Measurements from ENCODE around the gene RAB36. TPM values are rescaled to one million over a fixed set of nuclear protein-coding genes. Genes with fewer than 3 reads are reported as not detected.

Gene RAB36
- total and polyA plus RNA-seq, 3 experiments from 2014 or later: 0.93 to 1.5 (median 1.5) TPM

- Histone ChIP-seq H3K27me3 (ENCODE audit: insufficient read depth, low read length, poor library complexity, severe bottlenecking) (no peaks in the 10 kb centered on the region), H3K36me3 (ENCODE audit: insufficient read depth, low read length) (peaks cover 14% of the 10 kb centered on the region), H3K4me3 (ENCODE audit: low read length) (peak overlapping the region; percentile 70), H3K4me1 (ENCODE audit: insufficient read depth, low read length) (peaks cover 54% of the 10 kb centered on the region), H3K9me3 (ENCODE audit: low read length) (no peaks in the 10 kb centered on the region), H3K27ac (ENCODE audit: low read depth, low read length) (peak overlapping the region; percentile 81)
- Mint-ChIP-seq H3K4me3 (peak overlapping the region; percentile 88 to 99 (median 94)), H3K27me3 (peaks cover 0 to 2% of the 10 kb centered on the region in 2 donors), H3K36me3 (peaks cover 0 to 17% (median 0%) of the 10 kb centered on the region in 3 donors), H3K4me1 (peaks cover 68 to 81% (median 70%) of the 10 kb centered on the region in 3 donors), H3K27ac (peak overlapping the region; percentile 73 to 97 (median 92)), H3K9me3 (no peaks in the 10 kb centered on the region)
- ChIA-PET POLR2A (no interaction called here), CTCF (interaction anchor here (1.4 to 2.2 kb wide), 4 partner anchors 60 to 106 kb away, joined by 3 to 9 read pairs (median 4); no protein-coding TSS in a partner anchor)
- DNase-seq: no peak
These were observed 37.9 kb downstream of the RAB36 start for GRCh38 chr22:23183061-23183698.

GRCh38 chr22:23184100-23184763 is 39.0 kb downstream of the RAB36 start:
- ChIA-PET CTCF (interaction anchor here (1.6 to 2.2 kb wide), 3 partner anchors 80 to 105 kb away, joined by 3 to 9 read pairs (median 4); no protein-coding TSS in a partner anchor), POLR2A (no interaction called here)
- DNase-seq: no peak
- Mint-ChIP-seq H3K4me1 (peaks cover 65 to 75% (median 68%) of the 10 kb centered on the region in 3 donors), H3K4me3 (peak overlapping the region; percentile 88 to 99 (median 94)), H3K27me3 (no peaks in the 10 kb centered on the region), H3K36me3 (peaks cover 0 to 24% (median 1%) of the 10 kb centered on the region in 3 donors), H3K27ac (peak overlapping the region in 7 of 8 donors; percentile 35 to 97 (median 89)), H3K9me3 (no peaks in the 10 kb centered on the region)
- Histone ChIP-seq H3K9me3 (ENCODE audit: low read length) (no peaks in the 10 kb centered on the region), H3K4me1 (ENCODE audit: insufficient read depth, low read length) (peaks cover 44% of the 10 kb centered on the region), H3K27ac (ENCODE audit: low read depth, low read length) (peak overlapping the region; percentile 81), H3K4me3 (ENCODE audit: low read length) (no peak overlapping the region), H3K36me3 (ENCODE audit: insufficient read depth, low read length) (peaks cover 17% of the 10 kb centered on the region), H3K27me3 (ENCODE audit: insufficient read depth, low read length, poor library complexity, severe bottlenecking) (no peaks in the 10 kb centered on the region)

GRCh38 chr22:23184764-23185113 is 39.5 kb downstream of the RAB36 start:
- Histone ChIP-seq H3K4me3 (ENCODE audit: low read length) (no peak overlapping the region), H3K27ac (ENCODE audit: low read depth, low read length) (no peak overlapping the region), H3K9me3 (ENCODE audit: low read length) (no peaks in the 10 kb centered on the region), H3K4me1 (ENCODE audit: insufficient read depth, low read length) (peaks cover 39% of the 10 kb centered on the region), H3K36me3 (ENCODE audit: insufficient read depth, low read length) (peaks cover 17% of the 10 kb centered on the region), H3K27me3 (ENCODE audit: insufficient read depth, low read length, poor library complexity, severe bottlenecking) (no peaks in the 10 kb centered on the region)
- POLR2A ChIA-PET: no interaction called here
- Mint-ChIP-seq H3K9me3 (no peaks in the 10 kb centered on the region), H3K27ac (peak overlapping the region; percentile 35 to 94 (median 89)), H3K36me3 (peaks cover 0 to 24% (median 1%) of the 10 kb centered on the region in 3 donors), H3K27me3 (no peaks in the 10 kb centered on the region), H3K4me1 (peaks cover 67 to 71% (median 68%) of the 10 kb centered on the region in 3 donors), H3K4me3 (peak overlapping the region; percentile 55 to 99 (median 92))
- DNase-seq: no peak
- CTCF ChIA-PET: interaction anchor here (2.2 kb wide), 1 partner anchor 97 kb away, joined by 9 read pairs; no protein-coding TSS in a partner anchor

- H3K27me3 ChIP-seq (ENCODE audit: insufficient read depth, low read length, poor library complexity, severe bottlenecking): no peaks in the 10 kb centered on the region
- H3K36me3 ChIP-seq (ENCODE audit: insufficient read depth, low read length): peaks cover 14% of the 10 kb centered on the region
- no peak overlapping the region for H3K27ac ChIP-seq (ENCODE audit: low read depth, low read length)
- Mint-ChIP-seq H3K27ac (peak overlapping the region in 6 of 8 donors; percentile 11 to 79 (median 56)), H3K4me3 (peak overlapping the region in 3 of 7 donors; percentile 15 to 54 (median 26)), H3K27me3 (no peaks in the 10 kb centered on the region), H3K9me3 (no peaks in the 10 kb centered on the region), H3K4me1 (peaks cover 69 to 77% (median 73%) of the 10 kb centered on the region in 3 donors), H3K36me3 (peaks cover 0 to 37% (median 1%) of the 10 kb centered on the region in 3 donors)
- ChIA-PET POLR2A (no interaction called here), CTCF (interaction anchor here (0.7 to 1.6 kb wide), 4 partner anchors 28 to 233 kb away, joined by 3 to 5 read pairs (median 4); no protein-coding TSS in a partner anchor)
- H3K9me3 ChIP-seq (ENCODE audit: low read length): no peaks in the 10 kb centered on the region
- H3K4me1 ChIP-seq (ENCODE audit: insufficient read depth, low read length): peaks cover 34% of the 10 kb centered on the region
- no peak for DNase-seq
- H3K4me3 ChIP-seq (ENCODE audit: low read length): no peak overlapping the region
These were observed 41.9 kb downstream of the RAB36 start for GRCh38 chr22:23187211-23187610.

DNA sequence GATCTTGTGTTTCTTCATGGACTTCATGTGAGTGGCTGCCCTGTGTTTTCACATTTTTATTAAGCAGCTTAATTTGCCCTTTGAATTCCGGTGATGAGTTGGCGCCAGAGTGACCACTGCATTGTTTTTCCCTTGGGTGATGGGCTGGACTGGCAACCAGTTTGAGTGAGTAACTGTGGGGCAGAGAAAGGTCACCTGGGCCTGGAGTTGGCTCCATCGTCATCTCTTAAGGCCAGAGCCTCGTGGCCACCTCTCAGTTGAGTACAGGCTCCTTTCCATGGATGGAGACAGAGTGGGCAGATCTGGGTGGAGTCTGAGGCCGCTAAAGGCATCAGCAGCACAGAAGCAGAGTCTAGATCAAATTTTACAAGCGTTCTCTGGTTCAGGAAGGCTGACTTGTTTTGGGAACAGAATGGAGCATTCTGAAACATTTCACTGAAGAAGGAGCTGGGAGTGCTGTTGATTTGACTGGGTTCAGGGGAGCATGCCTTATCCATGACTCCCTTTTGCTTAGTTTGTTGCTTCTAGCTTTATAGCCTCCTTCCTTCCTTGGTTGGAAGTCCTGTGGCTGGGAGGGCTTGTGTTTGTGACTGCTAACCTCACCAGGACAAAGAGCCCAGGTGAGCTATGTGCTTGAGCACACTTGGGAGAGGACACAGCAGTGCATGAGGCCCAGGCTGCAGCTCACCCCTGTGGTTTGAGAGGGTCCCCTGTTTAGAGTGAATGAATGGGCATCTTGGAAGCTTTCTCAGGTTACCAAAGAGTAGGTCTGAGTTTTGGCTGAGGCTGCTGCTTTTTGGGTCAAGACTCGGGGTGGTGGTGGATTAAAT is 42.8 kb downstream of the RAB36 start:
- Mint-ChIP-seq H3K4me3 (peak overlapping the region in 2 of 7 donors; percentile 15 to 22), H3K27me3 (peaks cover 0 to 2% of the 10 kb centered on the region in 2 donors), H3K4me1 (peaks cover 66 to 77% (median 71%) of the 10 kb centered on the region in 3 donors), H3K9me3 (no peaks in the 10 kb centered on the region), H3K27ac (peak overlapping the region in 6 of 8 donors; percentile 24 to 91 (median 55)), H3K36me3 (peaks cover 3 to 41% (median 6%) of the 10 kb centered on the region in 3 donors)
- Histone ChIP-seq H3K27me3 (ENCODE audit: insufficient read depth, low read length, poor library complexity, severe bottlenecking) (no peaks in the 10 kb centered on the region), H3K36me3 (ENCODE audit: insufficient read depth, low read length) (peaks cover 14% of the 10 kb centered on the region), H3K27ac (ENCODE audit: low read depth, low read length) (no peak overlapping the region), H3K9me3 (ENCODE audit: low read length) (no peaks in the 10 kb centered on the region), H3K4me3 (ENCODE audit: low read length) (no peak overlapping the region), H3K4me1 (ENCODE audit: insufficient read depth, low read length) (peaks cover 32% of the 10 kb centered on the region)
- POLR2A ChIA-PET: no interaction called here
- CTCF ChIA-PET: interaction anchor here (1.0 to 1.6 kb wide), 4 partner anchors 11 to 94 kb away, joined by 3 to 5 read pairs (median 4); no protein-coding TSS in a partner anchor
- DNase-seq: no peak

GRCh38 chr22:23190526-23190925 is 45.2 kb downstream of the RAB36 start:
- Histone ChIP-seq H3K4me1 (ENCODE audit: insufficient read depth, low read length) (peaks cover 15% of the 10 kb centered on the region), H3K36me3 (ENCODE audit: insufficient read depth, low read length) (peaks cover 9% of the 10 kb centered on the region), H3K4me3 (ENCODE audit: low read length) (no peak overlapping the region), H3K27ac (ENCODE audit: low read depth, low read length) (no peak overlapping the region), H3K27me3 (ENCODE audit: insufficient read depth, low read length, poor library complexity, severe bottlenecking) (no peaks in the 10 kb centered on the region), H3K9me3 (ENCODE audit: low read length) (no peaks in the 10 kb centered on the region)
- no peaks in the 10 kb centered on the region for H3K9me3 Mint-ChIP-seq
- no peak overlapping the region for H3K4me3 Mint-ChIP-seq
- peaks cover 52 to 65% (median 61%) of the 10 kb centered on the region in 3 donors for H3K4me1 Mint-ChIP-seq
- H3K27me3 Mint-ChIP-seq: peaks cover 0 to 2% of the 10 kb centered on the region in 2 donors
- ChIA-PET CTCF (no interaction called here), POLR2A (no interaction called here)
- DNase-seq: no peak
- peaks cover 4 to 47% (median 7%) of the 10 kb centered on the region in 3 donors for H3K36me3 Mint-ChIP-seq
- peak overlapping the region in 1 of 8 donors; percentile 50 for H3K27ac Mint-ChIP-seq

- Histone ChIP-seq H3K27me3 (ENCODE audit: insufficient read depth, low read length, poor library complexity, severe bottlenecking) (no peaks in the 10 kb centered on the region), H3K4me1 (ENCODE audit: insufficient read depth, low read length) (peaks cover 6% of the 10 kb centered on the region), H3K36me3 (ENCODE audit: insufficient read depth, low read length) (peaks cover 13% of the 10 kb centered on the region), H3K9me3 (ENCODE audit: low read length) (no peaks in the 10 kb centered on the region), H3K27ac (ENCODE audit: low read depth, low read length) (no peak overlapping the region), H3K4me3 (ENCODE audit: low read length) (no peak overlapping the region)
- no peak overlapping the region for H3K4me3 Mint-ChIP-seq
- peaks cover 0 to 2% of the 10 kb centered on the region in 2 donors for H3K27me3 Mint-ChIP-seq
- POLR2A ChIA-PET: no interaction called here
- H3K36me3 Mint-ChIP-seq: peaks cover 4 to 54% (median 7%) of the 10 kb centered on the region in 3 donors
- CTCF ChIA-PET: no interaction called here
- H3K4me1 Mint-ChIP-seq: peaks cover 42 to 62% (median 60%) of the 10 kb centered on the region in 3 donors
- peak overlapping the region in 2 of 8 donors; percentile 17 to 68 for H3K27ac Mint-ChIP-seq
- H3K9me3 Mint-ChIP-seq: no peaks in the 10 kb centered on the region
- DNase-seq: no peak
These were observed 46.9 kb downstream of the RAB36 start for GRCh38 chr22:23192133-23192532.
